ENCODE data around the gene CACNA1D.

CACNA1D gene

DNA sequence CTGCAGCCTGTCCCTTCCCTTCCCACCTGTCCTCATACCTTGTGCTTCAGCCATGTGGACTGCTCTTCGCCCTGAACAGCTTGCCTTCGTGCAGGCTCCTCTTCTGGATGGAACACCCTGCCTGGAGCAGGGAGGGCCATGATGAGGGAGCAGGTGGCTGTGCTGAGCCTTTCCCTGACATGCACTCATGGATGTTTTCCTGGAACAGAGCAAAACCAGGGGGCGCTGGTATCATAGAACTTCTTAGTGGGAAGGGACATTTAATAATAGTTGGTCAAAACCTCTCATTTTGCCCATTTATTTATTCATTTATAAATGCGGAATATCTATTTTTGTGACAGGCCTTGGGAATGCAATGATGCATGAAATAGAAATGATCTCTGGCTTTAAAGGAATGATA lies 149.3 kb downstream of the CACNA1D start:
- H3K27me3 ChIP-seq (ENCODE audit: low read length): no peaks in the 10 kb centered on the region
- no peak overlapping the region for H2AFZ ChIP-seq (ENCODE audit: low read depth, low read length, severe bottlenecking)
- no peaks in the 10 kb centered on the region for H3K36me3 ChIP-seq (ENCODE audit: low read length)
- H3K79me2 ChIP-seq (ENCODE audit: insufficient read depth, low read length): no peaks in the 10 kb centered on the region
- H3K9me3 ChIP-seq (ENCODE audit: insufficient read depth, low read length): no peaks in the 10 kb centered on the region
- H3K27ac ChIP-seq (ENCODE audit: low read depth, low read length): no peak overlapping the region
- H3F3A ChIP-seq (ENCODE audit: insufficient read depth): no peaks in the 10 kb centered on the region
- no peak for TF ChIP-seq EZH2phosphoT487 (conservative IDR thresholded peaks at IDR 0.05; ENCODE audit: low read length)
- TF ChIP-seq, protein P1, sequence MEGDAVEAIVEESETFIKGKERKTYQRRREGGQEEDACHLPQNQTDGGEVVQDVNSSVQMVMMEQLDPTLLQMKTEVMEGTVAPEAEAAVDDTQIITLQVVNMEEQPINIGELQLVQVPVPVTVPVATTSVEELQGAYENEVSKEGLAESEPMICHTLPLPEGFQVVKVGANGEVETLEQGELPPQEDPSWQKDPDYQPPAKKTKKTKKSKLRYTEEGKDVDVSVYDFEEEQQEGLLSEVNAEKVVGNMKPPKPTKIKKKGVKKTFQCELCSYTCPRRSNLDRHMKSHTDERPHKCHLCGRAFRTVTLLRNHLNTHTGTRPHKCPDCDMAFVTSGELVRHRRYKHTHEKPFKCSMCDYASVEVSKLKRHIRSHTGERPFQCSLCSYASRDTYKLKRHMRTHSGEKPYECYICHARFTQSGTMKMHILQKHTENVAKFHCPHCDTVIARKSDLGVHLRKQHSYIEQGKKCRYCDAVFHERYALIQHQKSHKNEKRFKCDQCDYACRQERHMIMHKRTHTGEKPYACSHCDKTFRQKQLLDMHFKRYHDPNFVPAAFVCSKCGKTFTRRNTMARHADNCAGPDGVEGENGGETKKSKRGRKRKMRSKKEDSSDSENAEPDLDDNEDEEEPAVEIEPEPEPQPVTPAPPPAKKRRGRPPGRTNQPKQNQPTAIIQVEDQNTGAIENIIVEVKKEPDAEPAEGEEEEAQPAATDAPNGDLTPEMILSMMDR (IDR thresholded peaks at IDR 0.05; ENCODE audit: insufficient read depth, low read length, poor library complexity, severe bottlenecking): no peak
- H3K4me3 ChIP-seq (ENCODE audit: insufficient read depth, low read length, poor library complexity, severe bottlenecking): no peak overlapping the region
- no peak overlapping the region for H3K9ac ChIP-seq (ENCODE audit: low read length)
- no peak overlapping the region for H3K4me2 ChIP-seq (ENCODE audit: low read depth, low read length, poor library complexity, severe bottlenecking)
- no peaks in the 10 kb centered on the region for H3K9me2 ChIP-seq (replicated peaks; ENCODE audit: insufficient read depth, low read length)
- no peaks in the 10 kb centered on the region for H4K20me1 ChIP-seq (ENCODE audit: low read depth, low read length)

DNA sequence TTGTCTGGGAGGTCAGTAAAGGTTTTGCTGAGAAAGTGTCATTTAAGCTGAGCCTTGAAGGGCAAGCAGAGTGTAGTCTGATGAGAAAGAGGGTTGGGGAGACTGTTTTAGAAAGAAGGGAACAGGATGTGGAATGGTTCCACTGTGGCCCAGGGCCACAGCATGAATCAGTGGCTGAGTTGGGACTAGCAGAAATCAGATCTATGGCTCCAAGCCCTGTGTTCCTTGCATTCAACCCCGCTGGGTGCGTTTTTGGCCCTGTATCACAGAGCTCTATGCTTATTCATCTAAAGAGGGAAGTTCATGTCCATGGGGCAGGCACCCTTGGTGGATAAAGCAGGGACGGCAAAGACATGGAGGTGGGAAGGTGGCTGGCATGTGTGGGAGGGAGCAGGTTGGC lies 151.3 kb downstream of the CACNA1D start:
- H2AFZ ChIP-seq (ENCODE audit: low read depth, low read length, severe bottlenecking): no peak overlapping the region
- H3K79me2 ChIP-seq (ENCODE audit: insufficient read depth, low read length): no peaks in the 10 kb centered on the region
- H4K20me1 ChIP-seq (ENCODE audit: low read depth, low read length): no peaks in the 10 kb centered on the region
- H3K9me3 ChIP-seq (ENCODE audit: insufficient read depth, low read length): no peaks in the 10 kb centered on the region
- H3K9ac ChIP-seq (ENCODE audit: low read length): no peak overlapping the region
- no peak for TF ChIP-seq EZH2phosphoT487 (conservative IDR thresholded peaks at IDR 0.05; ENCODE audit: low read length)
- TF ChIP-seq, protein P1 (IDR thresholded peaks at IDR 0.05; ENCODE audit: insufficient read depth, low read length, poor library complexity, severe bottlenecking): no peak
- no peak overlapping the region for H3K4me2 ChIP-seq (ENCODE audit: low read depth, low read length, poor library complexity, severe bottlenecking)
- no peak overlapping the region for H3K27ac ChIP-seq (ENCODE audit: low read depth, low read length)
- no peaks in the 10 kb centered on the region for H3K36me3 ChIP-seq (ENCODE audit: low read length)
- no peak overlapping the region for H3K4me3 ChIP-seq (ENCODE audit: insufficient read depth, low read length, poor library complexity, severe bottlenecking)
- no peaks in the 10 kb centered on the region; the same call in 1 of the 2 replicates for H3K27me3 ChIP-seq (ENCODE audit: low read length)
- no peaks in the 10 kb centered on the region for H3K9me2 ChIP-seq (replicated peaks; ENCODE audit: insufficient read depth, low read length)
- H3F3A ChIP-seq (ENCODE audit: insufficient read depth): no peaks in the 10 kb centered on the region

DNA sequence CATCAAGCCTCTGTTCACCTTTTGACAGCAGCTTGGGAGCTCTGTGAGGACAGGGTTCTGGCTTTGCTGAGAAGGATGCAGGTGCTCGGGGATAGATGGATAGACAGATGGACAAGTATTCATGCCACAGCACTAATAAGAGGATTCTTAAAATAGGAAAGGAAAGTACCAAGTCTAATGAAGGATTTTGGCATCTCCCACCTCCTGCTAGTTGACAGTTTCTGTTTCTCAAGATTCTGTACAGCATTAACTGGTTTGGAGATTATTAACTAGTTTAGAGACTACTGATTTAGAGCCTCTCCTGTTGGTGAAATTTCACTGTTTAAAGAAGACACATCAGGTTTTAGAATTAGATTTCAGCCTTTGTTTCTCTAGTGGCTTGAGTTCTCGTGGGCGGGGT lies 152.3 kb downstream of the CACNA1D start:
- Histone ChIP-seq H3K36me3 (ENCODE audit: low read length) (no peaks in the 10 kb centered on the region), H3K79me2 (ENCODE audit: insufficient read depth, low read length) (no peaks in the 10 kb centered on the region), H3K27me3 (ENCODE audit: low read length) (no peaks in the 10 kb centered on the region; the same call in 1 of the 2 replicates)

More for the DNA sequence above, 152.3 kb downstream of the CACNA1D start:
- Histone ChIP-seq H3K9me2 (replicated peaks; ENCODE audit: insufficient read depth, low read length) (no peaks in the 10 kb centered on the region), H3K27ac (ENCODE audit: low read depth, low read length) (no peak overlapping the region), H3K4me3 (ENCODE audit: insufficient read depth, low read length, poor library complexity, severe bottlenecking) (no peak overlapping the region), H4K20me1 (ENCODE audit: low read depth, low read length) (no peaks in the 10 kb centered on the region), H3K9me3 (ENCODE audit: insufficient read depth, low read length) (no peaks in the 10 kb centered on the region), H3K4me2 (ENCODE audit: low read depth, low read length, poor library complexity, severe bottlenecking) (no peak overlapping the region), H3F3A (ENCODE audit: insufficient read depth) (no peaks in the 10 kb centered on the region), H3K9ac (ENCODE audit: low read length) (no peak overlapping the region), H2AFZ (ENCODE audit: low read depth, low read length, severe bottlenecking) (no peak overlapping the region)
- TF ChIP-seq EZH2phosphoT487 (conservative IDR thresholded peaks at IDR 0.05; ENCODE audit: low read length): no peak
- TF ChIP-seq, protein P1 (IDR thresholded peaks at IDR 0.05; ENCODE audit: insufficient read depth, low read length, poor library complexity, severe bottlenecking): no peak

Data from SU-DHL-6 (cell line).